GM21447 (cell line): ENCODE measurements around the gene P2RY2.

Experiments used
- ATAC-seq: cut with Tn5 transposase; IDR thresholded peaks from one replicate; pipeline ENCODE4 v1.9.1; 2021; ENCODE audit not compliant: unreplicated experiment

P2RY2 gene

GRCh38 chr11:73281201-73281741, 63.2 kb downstream of the P2RY2 start:
- no peak for ATAC-seq

- ATAC-seq, result no peak
Measured at GRCh38 chr11:73281796-73282660, 63.9 kb downstream of the P2RY2 start.

GRCh38 chr11:73283276-73284000, 65.4 kb downstream of the P2RY2 start:
- ATAC-seq, result no peak

- no peak for ATAC-seq
Measured at GRCh38 chr11:73284106-73284505, 66.0 kb downstream of the P2RY2 start.

GRCh38 chr11:73285721-73286120, 67.6 kb downstream of the P2RY2 start:
- ATAC-seq, result no peak
